Measurements from ENCODE around the gene FAR2.
"Not testable (repeated sequence)": the region's sequence is repeated elsewhere in the genome, so short reads cannot be mapped to it uniquely, and the experiment has no call there.

The FAR2 gene

DNA sequence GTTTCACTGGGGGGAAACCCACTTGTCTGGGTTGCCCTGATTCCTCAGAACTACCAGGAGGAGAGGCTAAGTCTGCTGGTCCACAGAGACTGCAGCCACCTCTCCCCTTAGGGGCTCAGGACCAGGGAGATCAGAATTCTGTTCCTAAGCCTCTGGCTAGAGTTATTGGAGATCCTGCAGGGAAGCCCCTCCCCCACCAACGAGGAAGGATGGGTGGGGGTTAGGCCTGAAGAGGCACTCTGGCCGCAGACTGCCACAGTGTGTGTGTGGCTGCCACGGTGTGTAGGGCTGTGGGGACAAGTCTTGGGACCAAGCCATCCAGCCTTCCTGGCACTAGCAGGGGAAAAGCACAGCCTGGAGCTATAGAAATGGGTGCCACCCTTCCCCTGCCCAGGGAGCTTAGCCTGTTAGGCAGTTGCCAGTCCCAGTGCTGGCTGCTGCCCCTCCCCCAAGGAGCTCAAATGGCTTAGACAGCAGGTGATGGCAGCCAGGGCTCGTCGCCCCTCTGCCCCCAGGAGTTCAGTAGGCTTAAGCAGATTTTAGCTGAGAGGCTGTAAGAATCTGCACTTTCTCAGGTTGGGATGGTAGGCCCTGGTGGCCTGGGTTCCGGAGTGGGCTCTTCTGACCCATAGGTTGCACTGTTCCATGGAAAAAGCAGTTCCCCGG is 124.2 kb downstream of the FAR2 start:
- in situ Hi-C loops (cut with HindIII; ENCODE audit: low sequenced_read_pairs), result no loop called here

DNA sequence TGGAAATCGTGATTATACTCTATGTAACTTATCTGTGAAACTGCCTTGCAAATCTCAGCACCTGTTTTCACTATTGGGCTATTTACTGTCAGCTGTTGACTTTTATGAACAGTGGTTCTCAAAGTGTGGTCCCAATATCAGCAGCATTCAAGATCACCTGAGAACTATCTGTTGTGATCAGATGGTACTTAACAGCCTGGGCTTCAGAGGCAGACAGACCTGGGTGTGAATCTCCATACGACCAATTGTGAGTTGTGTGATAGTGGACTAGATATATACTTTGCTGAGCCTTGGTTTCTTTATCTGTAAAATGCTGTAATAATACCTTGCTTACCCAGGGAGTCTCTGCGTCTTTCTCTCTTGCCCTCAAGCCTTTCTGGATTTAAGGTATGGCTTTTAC is 126.8 kb downstream of the FAR2 start:
- in situ Hi-C loops (cut with HindIII; ENCODE audit: low sequenced_read_pairs), result no loop called here

- in situ Hi-C loops (cut with HindIII; ENCODE audit: low sequenced_read_pairs), result no loop called here
Observed at GRCh38 chr12:29277231-29277630, 128.2 kb downstream of the FAR2 start.

- in situ Hi-C loops (cut with HindIII; ENCODE audit: low sequenced_read_pairs), result no loop called here
Observed at GRCh38 chr12:29278673-29279420, 129.8 kb downstream of the FAR2 start.

DNA sequence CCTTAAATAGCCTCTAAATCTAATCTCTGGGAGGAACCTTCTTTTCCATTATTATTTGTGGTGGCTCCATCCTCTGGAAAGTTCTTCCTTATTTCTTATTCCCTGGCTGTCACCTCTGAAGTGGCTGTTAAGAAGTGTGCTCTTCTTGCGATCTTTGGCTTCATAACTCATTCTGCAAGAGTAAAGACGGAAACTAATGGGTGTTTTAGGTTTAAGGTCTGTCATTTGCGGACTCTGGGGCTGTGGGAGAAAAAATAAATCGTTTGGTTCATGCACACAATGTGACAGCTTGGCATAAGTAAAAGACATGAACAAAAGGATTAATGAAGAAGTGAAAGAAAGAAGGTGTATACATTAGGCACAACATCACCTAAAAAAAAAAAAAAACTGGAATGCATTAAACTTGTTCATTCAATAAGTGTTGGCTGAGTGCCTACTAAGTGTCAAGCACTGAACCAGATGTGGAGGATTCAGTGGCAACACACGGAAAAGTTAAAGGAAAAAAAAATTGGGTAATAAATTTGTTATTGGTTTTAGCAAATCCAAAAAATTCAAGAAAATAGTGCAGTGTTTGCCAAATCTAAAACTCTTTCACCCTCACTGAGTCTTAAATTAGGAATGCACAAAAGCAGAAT is 132.4 kb downstream of the FAR2 start:
- in situ Hi-C loops (cut with HindIII; ENCODE audit: low sequenced_read_pairs), result no loop called here

DNA sequence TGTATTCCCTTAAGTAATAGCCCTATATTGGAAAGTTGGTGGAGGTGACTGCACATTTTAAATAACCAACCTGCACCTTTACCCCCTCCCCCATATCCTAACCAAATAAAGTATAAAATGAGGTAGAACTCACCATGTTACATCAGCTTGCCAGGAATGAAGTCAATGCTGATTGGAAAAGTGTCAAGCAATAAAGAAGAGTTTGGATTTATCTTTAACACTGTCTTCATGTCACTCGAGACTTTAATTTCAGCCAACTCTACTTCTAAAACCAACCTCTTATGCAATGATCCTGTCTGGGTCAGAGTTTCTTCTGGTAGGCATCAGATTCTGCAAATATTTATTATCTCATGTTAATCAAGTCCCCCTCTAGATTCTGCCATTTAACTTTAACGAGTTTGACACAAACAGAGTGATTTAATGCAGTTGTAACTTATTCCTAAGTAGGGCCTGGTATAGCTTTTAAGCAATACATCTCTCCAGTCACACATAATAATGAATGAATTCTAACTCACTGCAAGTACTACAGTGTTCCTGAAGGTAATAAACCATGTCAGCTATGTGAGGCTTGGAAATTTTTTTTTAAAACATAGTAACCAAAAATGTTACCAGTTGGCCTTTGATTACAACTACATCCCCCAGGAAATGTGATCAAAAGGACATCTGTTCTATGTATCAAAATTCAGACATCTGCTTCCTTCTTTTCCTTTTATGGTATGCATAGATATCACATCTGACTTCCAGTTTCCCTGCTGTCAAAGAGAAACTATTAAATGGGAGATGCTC is 133.1 kb downstream of the FAR2 start:
- in situ Hi-C loops (cut with HindIII; ENCODE audit: low sequenced_read_pairs), result no loop called here

GRCh38 chr12:29283969-29284700 is 135.1 kb downstream of the FAR2 start:
- in situ Hi-C loops (cut with HindIII; ENCODE audit: low sequenced_read_pairs), result no loop called here

- in situ Hi-C loops (cut with HindIII; ENCODE audit: low sequenced_read_pairs), result no loop called here
Observed at GRCh38 chr12:29286081-29286790, 137.2 kb downstream of the FAR2 start.

- in situ Hi-C loops (cut with HindIII; ENCODE audit: low sequenced_read_pairs), result no loop called here
Observed at GRCh38 chr12:29287622-29288021, 138.5 kb downstream of the FAR2 start.

- in situ Hi-C loops (cut with HindIII; ENCODE audit: low sequenced_read_pairs), result no loop called here
Observed at GRCh38 chr12:29288031-29288430, 139.0 kb downstream of the FAR2 start.

GRCh38 chr12:29290475-29290874 is 141.4 kb downstream of the FAR2 start:
- in situ Hi-C loops (cut with HindIII; ENCODE audit: low sequenced_read_pairs), result not testable (repeated sequence)

- in situ Hi-C loops (cut with HindIII; ENCODE audit: low sequenced_read_pairs), result no loop called here
Observed at GRCh38 chr12:29291226-29291625, 142.1 kb downstream of the FAR2 start.

- in situ Hi-C loops (cut with HindIII; ENCODE audit: low sequenced_read_pairs), result no loop called here
Observed at GRCh38 chr12:29299633-29300032, 150.6 kb downstream of the FAR2 start.

DNA sequence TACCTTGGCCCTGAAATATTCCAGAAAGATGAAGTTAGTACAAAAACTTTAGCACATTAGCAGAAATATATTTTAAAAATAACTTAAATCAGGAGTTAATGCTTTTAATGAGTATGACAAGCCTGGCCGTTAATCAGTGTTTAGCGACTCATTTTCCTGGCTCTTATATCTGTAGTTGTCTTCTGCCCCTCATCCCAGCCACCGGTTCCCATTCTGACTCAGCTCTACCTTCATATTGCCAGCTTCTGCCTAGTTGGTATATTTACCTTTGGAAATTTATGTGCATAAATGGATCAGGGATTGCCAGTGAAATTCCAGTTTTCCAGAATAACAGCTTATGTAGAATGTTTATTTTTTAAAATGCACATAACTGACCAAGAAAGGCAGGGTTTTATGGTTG is 152.0 kb downstream of the FAR2 start:
- in situ Hi-C loops (cut with HindIII; ENCODE audit: low sequenced_read_pairs), result no loop called here

GRCh38 chr12:29304388-29304787 is 155.3 kb downstream of the FAR2 start:
- in situ Hi-C loops (cut with HindIII; ENCODE audit: low sequenced_read_pairs), result no loop called here

DNA sequence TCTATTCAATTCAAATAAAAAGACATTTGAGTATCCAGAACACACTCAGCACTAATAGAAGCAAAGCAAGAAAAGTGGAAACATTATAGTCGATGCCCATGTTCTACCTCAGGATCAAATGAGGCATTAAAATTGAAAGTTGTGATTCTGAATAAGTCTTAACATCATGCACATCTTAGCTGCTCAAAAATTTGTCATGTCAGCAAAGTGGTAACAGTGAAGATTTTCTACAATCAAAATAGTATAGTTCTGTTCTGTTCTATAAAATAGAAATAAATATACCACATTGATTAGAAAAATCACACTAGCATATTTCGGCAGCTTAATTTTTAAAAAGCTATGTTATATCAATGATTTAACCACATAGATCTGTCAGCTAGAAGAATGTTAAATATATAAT is 157.2 kb downstream of the FAR2 start:
- in situ Hi-C loops (cut with HindIII; ENCODE audit: low sequenced_read_pairs), result loop anchor here (5.0 kb wide), 1 partner anchor 46 kb away; no protein-coding TSS in a partner anchor

DNA sequence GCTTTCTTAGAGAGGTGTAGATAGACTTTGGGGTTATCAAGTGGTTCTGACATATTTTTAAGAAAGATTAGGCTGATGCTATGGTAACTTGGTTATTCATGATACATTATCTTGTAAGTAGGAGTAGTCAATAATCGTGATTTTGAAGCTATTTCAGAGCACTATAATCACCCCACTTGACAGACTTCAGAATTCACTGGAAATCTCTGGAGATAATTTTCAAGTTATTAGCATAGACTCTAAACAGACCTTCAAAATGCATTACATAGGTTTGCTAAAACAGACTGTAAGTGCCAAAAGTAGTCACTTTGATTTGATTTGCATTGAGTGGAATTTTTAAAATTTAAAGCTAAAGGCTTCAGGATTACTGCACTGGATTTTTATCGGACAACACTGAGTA is 157.6 kb downstream of the FAR2 start:
- in situ Hi-C loops (cut with HindIII; ENCODE audit: low sequenced_read_pairs), result loop anchor here (5.0 kb wide), 1 partner anchor 46 kb away; no protein-coding TSS in a partner anchor

GRCh38 chr12:29309320-29309902 is 160.3 kb downstream of the FAR2 start:
- in situ Hi-C loops (cut with HindIII; ENCODE audit: low sequenced_read_pairs), result loop anchor here (5.0 kb wide), 1 partner anchor 43 kb away; no protein-coding TSS in a partner anchor

DNA sequence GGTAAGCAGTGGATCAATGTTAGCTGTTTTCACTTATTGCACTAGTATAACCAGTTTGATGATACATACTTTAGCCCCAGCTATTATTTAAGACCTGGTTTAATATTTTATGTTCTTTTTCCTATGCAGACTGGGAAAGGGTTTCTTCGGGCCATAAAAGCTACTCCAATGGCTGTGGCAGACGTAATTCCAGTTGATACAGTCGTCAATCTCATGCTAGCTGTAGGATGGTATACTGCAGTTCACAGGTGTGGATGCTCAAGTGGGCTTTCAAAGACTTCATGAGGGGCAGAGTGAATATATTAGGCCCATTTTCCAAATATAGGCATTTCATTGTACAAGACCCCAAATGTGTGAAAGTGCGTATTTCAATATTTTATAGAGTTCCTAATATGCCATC is 161.8 kb downstream of the FAR2 start:
- in situ Hi-C loops (cut with HindIII; ENCODE audit: low sequenced_read_pairs), result no loop called here
